H1 (cell line): ENCODE data around the gene PI4K2A.

Experiments used
- ATF2 ChIP-seq: IDR thresholded peaks from 2 replicates; pipeline ENCODE4 v1.6.1; 2012; ENCODE audit warnings: low read length, inconsistent platforms
- TF ChIP-seq, protein P1 (sequence below), 3 experiments: IDR thresholded peaks; 1 replicate in 2 of 3; 2 replicates in 1 of 3; pipeline versions ENCODE4 v1.5.1 to v1.6.1; 2011; ENCODE audit warnings: low read length in 3 of 3, mild to moderate bottlenecking in 3 of 3, inconsistent platforms in 2 of 3, low read depth in 1 of 3, moderate library complexity in 1 of 3; ENCODE audit not compliant: insufficient read depth in 1 of 3; ENCODE audit errors: control extremely low read depth in 1 of 3

GRCh38 chr10:97608991-97609561 lies 31.4 kb upstream of the PI4K2A start:
- TF ChIP-seq, protein P1, sequence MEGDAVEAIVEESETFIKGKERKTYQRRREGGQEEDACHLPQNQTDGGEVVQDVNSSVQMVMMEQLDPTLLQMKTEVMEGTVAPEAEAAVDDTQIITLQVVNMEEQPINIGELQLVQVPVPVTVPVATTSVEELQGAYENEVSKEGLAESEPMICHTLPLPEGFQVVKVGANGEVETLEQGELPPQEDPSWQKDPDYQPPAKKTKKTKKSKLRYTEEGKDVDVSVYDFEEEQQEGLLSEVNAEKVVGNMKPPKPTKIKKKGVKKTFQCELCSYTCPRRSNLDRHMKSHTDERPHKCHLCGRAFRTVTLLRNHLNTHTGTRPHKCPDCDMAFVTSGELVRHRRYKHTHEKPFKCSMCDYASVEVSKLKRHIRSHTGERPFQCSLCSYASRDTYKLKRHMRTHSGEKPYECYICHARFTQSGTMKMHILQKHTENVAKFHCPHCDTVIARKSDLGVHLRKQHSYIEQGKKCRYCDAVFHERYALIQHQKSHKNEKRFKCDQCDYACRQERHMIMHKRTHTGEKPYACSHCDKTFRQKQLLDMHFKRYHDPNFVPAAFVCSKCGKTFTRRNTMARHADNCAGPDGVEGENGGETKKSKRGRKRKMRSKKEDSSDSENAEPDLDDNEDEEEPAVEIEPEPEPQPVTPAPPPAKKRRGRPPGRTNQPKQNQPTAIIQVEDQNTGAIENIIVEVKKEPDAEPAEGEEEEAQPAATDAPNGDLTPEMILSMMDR (IDR thresholded peaks at IDR 0.05; ENCODE audit: control extremely low read depth in 1 of 3, insufficient read depth in 1 of 3, low read depth in 1 of 3, low read length in 3 of 3): no peak
- TF ChIP-seq ATF2: no peak
